HUES48 (cell line): ENCODE data around the gene SHC3.

ENCODE experiments used
- H3K27ac ChIP-seq: one replicate; pipeline ENCODE4 v1.7.0; 2013; ENCODE audit warnings: low read depth, low read length, inconsistent platforms
- H3K27me3 ChIP-seq: 2 replicates; pipeline ENCODE4 v1.6.1; 2013; ENCODE audit warnings: mild to moderate bottlenecking, low read length; ENCODE audit not compliant: control insufficient read depth, insufficient read depth
- H3K36me3 ChIP-seq: 2 replicates; pipeline ENCODE4 v1.6.1; 2013; ENCODE audit warnings: low read length; ENCODE audit not compliant: control insufficient read depth, insufficient read depth
- H3K4me1 ChIP-seq: 2 replicates; pipeline ENCODE4 v1.6.1; 2013; ENCODE audit warnings: mild to moderate bottlenecking, low read length; ENCODE audit not compliant: control insufficient read depth, insufficient read depth
- H3K4me3 ChIP-seq: 2 replicates; pipeline ENCODE4 v1.5.1; 2013; ENCODE audit warnings: mild to moderate bottlenecking, low read depth, low read length
- H3K9ac ChIP-seq: 2 replicates; pipeline ENCODE4 v1.6.1; 2013; ENCODE audit warnings: mild to moderate bottlenecking, low read depth, low read length, moderate library complexity
- H3K9me3 ChIP-seq: 2 replicates; pipeline ENCODE4 v1.6.1; 2013; ENCODE audit warnings: low read length; ENCODE audit not compliant: control insufficient read depth, insufficient read depth

The SHC3 gene

GRCh38 chr9:89010526-89011111 is 168.0 kb downstream of the SHC3 start:
- Histone ChIP-seq H3K4me1 (peaks cover 18% of the 10 kb centered on the region), H3K27ac (no peak overlapping the region), H3K36me3 (no peaks in the 10 kb centered on the region), H3K4me3 (no peak overlapping the region), H3K27me3 (no peaks in the 10 kb centered on the region), H3K9me3 (no peaks in the 10 kb centered on the region), H3K9ac (no peak overlapping the region)

GRCh38 chr9:89010056-89010455 is 168.6 kb downstream of the SHC3 start:
- peaks cover 18% of the 10 kb centered on the region for H3K4me1 ChIP-seq

GRCh38 chr9:89009546-89009840 is 169.1 kb downstream of the SHC3 start:
- Histone ChIP-seq H3K4me3 (no peak overlapping the region), H3K4me1 (peaks cover 18% of the 10 kb centered on the region), H3K9ac (no peak overlapping the region), H3K9me3 (no peaks in the 10 kb centered on the region), H3K27ac (no peak overlapping the region), H3K27me3 (no peaks in the 10 kb centered on the region), H3K36me3 (no peaks in the 10 kb centered on the region)

More at GRCh38 chr9:89010056-89010455, 168.6 kb downstream of the SHC3 start:
- no peak overlapping the region for H3K27ac ChIP-seq
- no peaks in the 10 kb centered on the region for H3K36me3 ChIP-seq
- no peaks in the 10 kb centered on the region for H3K9me3 ChIP-seq
- H3K4me3 ChIP-seq = no peak overlapping the region
- H3K9ac ChIP-seq = no peak overlapping the region
- no peaks in the 10 kb centered on the region for H3K27me3 ChIP-seq

GRCh38 chr9:89008744-89009545 is 169.7 kb downstream of the SHC3 start:
- Histone ChIP-seq H3K9me3 (no peaks in the 10 kb centered on the region), H3K27ac (no peak overlapping the region), H3K9ac (no peak overlapping the region)

GRCh38 chr9:89008055-89008743 is 170.4 kb downstream of the SHC3 start:
- H3K27ac ChIP-seq = no peak overlapping the region
- H3K9me3 ChIP-seq = no peaks in the 10 kb centered on the region
- H3K36me3 ChIP-seq = no peaks in the 10 kb centered on the region
- H3K4me3 ChIP-seq = no peak overlapping the region
- H3K27me3 ChIP-seq = no peaks in the 10 kb centered on the region
- peaks cover 18% of the 10 kb centered on the region for H3K4me1 ChIP-seq
- no peak overlapping the region for H3K9ac ChIP-seq

More at GRCh38 chr9:89008744-89009545, 169.7 kb downstream of the SHC3 start:
- Histone ChIP-seq H3K4me3 (no peak overlapping the region), H3K36me3 (no peaks in the 10 kb centered on the region), H3K27me3 (no peaks in the 10 kb centered on the region), H3K4me1 (peaks cover 18% of the 10 kb centered on the region)

- Histone ChIP-seq H3K36me3 (peaks cover 5% of the 10 kb centered on the region; the same call in 1 of the 2 replicates), H3K27ac (no peak overlapping the region), H3K4me1 (peaks cover 13% of the 10 kb centered on the region), H3K9me3 (no peaks in the 10 kb centered on the region), H3K27me3 (no peaks in the 10 kb centered on the region), H3K4me3 (no peak overlapping the region), H3K9ac (no peak overlapping the region)
Measured at GRCh38 chr9:89006996-89007967, 171.3 kb downstream of the SHC3 start.

- Histone ChIP-seq H3K27ac (no peak overlapping the region), H3K9me3 (no peaks in the 10 kb centered on the region), H3K4me1 (peaks cover 10% of the 10 kb centered on the region; the same call in 1 of the 2 replicates), H3K4me3 (no peak overlapping the region), H3K27me3 (no peaks in the 10 kb centered on the region), H3K36me3 (peaks cover 11% of the 10 kb centered on the region; the same call in 1 of the 2 replicates), H3K9ac (no peak overlapping the region)
Measured at GRCh38 chr9:89006267-89006666, 172.4 kb downstream of the SHC3 start.

- Histone ChIP-seq H3K9me3 (no peaks in the 10 kb centered on the region), H3K27ac (no peak overlapping the region), H3K4me1 (peaks cover 15% of the 10 kb centered on the region; the same call in 1 of the 2 replicates), H3K27me3 (no peaks in the 10 kb centered on the region), H3K9ac (no peak overlapping the region), H3K36me3 (peaks cover 11% of the 10 kb centered on the region; the same call in 1 of the 2 replicates), H3K4me3 (no peak overlapping the region)
Measured at GRCh38 chr9:89005323-89005722, 173.3 kb downstream of the SHC3 start.

GRCh38 chr9:89002987-89003386 is 175.6 kb downstream of the SHC3 start:
- no peak overlapping the region for H3K27ac ChIP-seq
- peaks cover 11% of the 10 kb centered on the region; the same call in 1 of the 2 replicates for H3K36me3 ChIP-seq
- no peaks in the 10 kb centered on the region for H3K27me3 ChIP-seq
- H3K9ac ChIP-seq = no peak overlapping the region
- H3K9me3 ChIP-seq = no peaks in the 10 kb centered on the region
- H3K4me1 ChIP-seq = peaks cover 10% of the 10 kb centered on the region; the same call in 1 of the 2 replicates
- H3K4me3 ChIP-seq = no peak overlapping the region

GRCh38 chr9:89001917-89002540 is 176.6 kb downstream of the SHC3 start:
- peaks cover 6% of the 10 kb centered on the region; the same call in 1 of the 2 replicates for H3K4me1 ChIP-seq
- H3K36me3 ChIP-seq = peaks cover 11% of the 10 kb centered on the region; the same call in 1 of the 2 replicates
- H3K9ac ChIP-seq = no peak overlapping the region
- H3K4me3 ChIP-seq = no peak overlapping the region
- no peak overlapping the region for H3K27ac ChIP-seq
- H3K9me3 ChIP-seq = no peaks in the 10 kb centered on the region
- no peaks in the 10 kb centered on the region for H3K27me3 ChIP-seq
